Activated T-helper 9 cell treated with anti-CD3 and anti-CD28 coated beads, Interleukin-2, amount 50 U/mL, for 16 hours (primary cell): ENCODE data around the gene NCR3LG1.

ENCODE experiments used
- DNase-seq: peaks from one replicate; pipeline ENCODE4 v3.0.0-alpha.2; 2020; ENCODE audit warnings: low read depth

The NCR3LG1 gene

GRCh38 chr11:17351510-17352176 is at the start of gene NCR3LG1:
Gene NCR3LG1 (plus strand): TSS chr11:17351800. CDS start chr11:17351970, 170 bp downstream.
- peak; percentile 58 for DNase-seq

- DNase-seq: no peak
Measured at GRCh38 chr11:17313349-17314231, 38.0 kb upstream of the NCR3LG1 start.

- no peak for DNase-seq
Measured at GRCh38 chr11:17314232-17314547, 37.4 kb upstream of the NCR3LG1 start.

GRCh38 chr11:17314904-17315426 is 36.6 kb upstream of the NCR3LG1 start:
- DNase-seq: no peak

GRCh38 chr11:17328871-17329494 is 22.6 kb upstream of the NCR3LG1 start:
- DNase-seq: no peak

- DNase-seq: no peak
Measured at GRCh38 chr11:17331669-17332068, 19.9 kb upstream of the NCR3LG1 start.

- no peak for DNase-seq
Measured at GRCh38 chr11:17333799-17334586, 17.6 kb upstream of the NCR3LG1 start.

GRCh38 chr11:17343257-17343656 is 8.3 kb upstream of the NCR3LG1 start:
- no peak for DNase-seq

- no peak for DNase-seq
Measured at GRCh38 chr11:17343907-17344306, 7.7 kb upstream of the NCR3LG1 start.

- DNase-seq: no peak
Measured at GRCh38 chr11:17347676-17348075, 3.9 kb upstream of the NCR3LG1 start.

- DNase-seq: no peak
Measured at GRCh38 chr11:17350455-17351171, 987 bp upstream of the NCR3LG1 start.

- DNase-seq: no peak
Measured at GRCh38 chr11:17351172-17351509, 459 bp upstream of the NCR3LG1 start.

GRCh38 chr11:17352950-17353820 is 1.6 kb downstream of the NCR3LG1 start:
- DNase-seq: peak; percentile 49

- DNase-seq: no peak
Measured at GRCh38 chr11:17353821-17354600, 2.4 kb downstream of the NCR3LG1 start.

- peak; percentile 17 for DNase-seq
Measured at GRCh38 chr11:17354601-17354991, 3.0 kb downstream of the NCR3LG1 start.

GRCh38 chr11:17366495-17366894 is 14.9 kb downstream of the NCR3LG1 start:
- DNase-seq: no peak

- no peak for DNase-seq
Measured at GRCh38 chr11:17368551-17368950, 17.0 kb downstream of the NCR3LG1 start.

- no peak for DNase-seq
Measured at GRCh38 chr11:17369094-17369493, 17.5 kb downstream of the NCR3LG1 start.

GRCh38 chr11:17369684-17370243 is 18.2 kb downstream of the NCR3LG1 start:
- no peak for DNase-seq
